ENCODE data around the gene SNX3.
A peak's percentile ranks its signal among the peaks of the same experiment; 100 is the strongest.

Gene SNX3

DNA sequence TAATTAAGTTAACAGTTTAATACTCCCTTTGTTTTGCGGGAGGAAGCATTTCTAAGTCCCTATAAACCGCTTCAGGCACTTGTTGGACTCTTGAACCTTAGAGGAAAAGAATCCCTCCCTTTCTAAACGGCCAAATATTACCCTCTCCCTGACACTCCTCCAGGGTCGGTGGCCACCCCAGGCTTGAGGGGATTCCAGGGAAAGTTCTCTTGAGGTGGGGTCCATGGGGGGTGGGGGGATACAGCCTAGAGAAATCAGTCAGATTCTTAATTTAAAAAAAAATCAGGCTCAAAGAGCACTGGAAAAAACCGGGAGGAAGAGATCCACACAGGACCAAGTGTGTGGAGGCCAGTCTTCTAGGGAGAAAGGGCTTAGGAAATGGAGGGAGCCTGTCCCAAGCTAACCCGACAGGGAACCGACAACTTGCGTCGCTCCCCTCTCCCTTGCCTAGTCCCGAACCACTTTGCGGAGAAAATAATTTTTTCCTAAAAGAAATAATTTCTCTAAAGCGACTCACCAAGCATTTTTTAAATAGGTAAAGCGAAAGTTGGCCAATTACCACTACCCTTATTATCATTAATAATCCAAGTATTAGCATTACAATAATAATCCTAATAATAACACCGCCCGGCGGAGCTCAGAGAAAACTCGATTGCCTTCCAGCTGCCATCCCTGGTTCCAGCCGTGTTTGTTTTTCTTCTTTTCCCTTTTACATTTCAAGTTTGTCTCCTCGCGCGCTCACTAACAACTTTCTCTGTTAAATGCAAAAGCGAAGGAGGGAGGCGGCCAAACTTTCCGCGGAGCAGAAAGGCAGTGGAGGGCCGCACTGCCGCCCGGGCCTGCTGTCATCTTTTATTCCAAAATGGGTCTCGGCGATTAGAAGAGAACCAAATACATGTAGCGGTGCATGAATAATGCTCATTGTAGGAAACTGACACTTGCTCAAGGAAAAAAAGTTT, 90.2 kb downstream of the SNX3 start:
- DNase-seq (ENCODE audit: low spot score), result no peak

DNA sequence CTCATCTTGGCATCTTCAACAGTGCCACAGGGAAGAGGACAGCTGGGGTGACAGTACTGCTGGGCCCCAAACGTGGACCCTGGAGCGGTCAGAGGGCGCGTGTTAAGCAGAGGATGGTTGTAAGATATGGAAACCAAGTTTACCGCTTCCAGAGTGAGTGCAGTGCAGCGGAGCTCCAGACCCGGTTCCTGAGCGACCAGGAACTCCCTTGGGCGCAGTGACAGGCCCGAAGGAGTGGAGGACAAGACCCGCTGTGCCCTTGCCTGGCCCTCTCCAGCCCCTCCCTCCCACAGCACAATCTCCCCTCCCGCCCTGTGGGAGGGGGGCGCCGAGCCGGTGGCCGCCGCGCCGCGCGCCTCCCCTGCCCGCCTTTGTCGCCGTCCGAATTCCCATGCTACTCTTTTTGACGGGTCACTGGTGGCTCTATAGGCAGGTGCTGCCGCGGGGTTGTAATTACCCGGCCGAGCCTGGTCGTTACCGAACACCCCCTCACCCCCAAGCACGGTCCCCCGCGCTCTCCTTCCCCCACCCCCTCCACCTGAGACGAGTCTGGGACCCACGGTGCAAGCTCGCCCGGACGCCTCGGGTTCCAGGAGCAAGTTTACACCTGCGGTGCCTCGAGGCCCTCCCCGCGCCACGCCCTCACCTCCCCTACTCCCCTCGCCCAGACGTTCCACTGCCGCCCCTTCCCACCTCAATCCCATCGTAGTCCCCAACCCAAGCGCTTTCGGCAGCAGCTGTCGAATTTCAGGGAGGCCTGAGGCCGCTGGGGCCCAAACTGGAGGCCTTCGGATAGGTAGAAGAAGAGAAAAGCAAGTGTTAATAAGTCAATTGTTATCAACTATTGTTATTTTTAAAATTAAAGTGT, 91.1 kb downstream of the SNX3 start:
- DNase-seq (ENCODE audit: low spot score), result peak; percentile 28

DNA sequence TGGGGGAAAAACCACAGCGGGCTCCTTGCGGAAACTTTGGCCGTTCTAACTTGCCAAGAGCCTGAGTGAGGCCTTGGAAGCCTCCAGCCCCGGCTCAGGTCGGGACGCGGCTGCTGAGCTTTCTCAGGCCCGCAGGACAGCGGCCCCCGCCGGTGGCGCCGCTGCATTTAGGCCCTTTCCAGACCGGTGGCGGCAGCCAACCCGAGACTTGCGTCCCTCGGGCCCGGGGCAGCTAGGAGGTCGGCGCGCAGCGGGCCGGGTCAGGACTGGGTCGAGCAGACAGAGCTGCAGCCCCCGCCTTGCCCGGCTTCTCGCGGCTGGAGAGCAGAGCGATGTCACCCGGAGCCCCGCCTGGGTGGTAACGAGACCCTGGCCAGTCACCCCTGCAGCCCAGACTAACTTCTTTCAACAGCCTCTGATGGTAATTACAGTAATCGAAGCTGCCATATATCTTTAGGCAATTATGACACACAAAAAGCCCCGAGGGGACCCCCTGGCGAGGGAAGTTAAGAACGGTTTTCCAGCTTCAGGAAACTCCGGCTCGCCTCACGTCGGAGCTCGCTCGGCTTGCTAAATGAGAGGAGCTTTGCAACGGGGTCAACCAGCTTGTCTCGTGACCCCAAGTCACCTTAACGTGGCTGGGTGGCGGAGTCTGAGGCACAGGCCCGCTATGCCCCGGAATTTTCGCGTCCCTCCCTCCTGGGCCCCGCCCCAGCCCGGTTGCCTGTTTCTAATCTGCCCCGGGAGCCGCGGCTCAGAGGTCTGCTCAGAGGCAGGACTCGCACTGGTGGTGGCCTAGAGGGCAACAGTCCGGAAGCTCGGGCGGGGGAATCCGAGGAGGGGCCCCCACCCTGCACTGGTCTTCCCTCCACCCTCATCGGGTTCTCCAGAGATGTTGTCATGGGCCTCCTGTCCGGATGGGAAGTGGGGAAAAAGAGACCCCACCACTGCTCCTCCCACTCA, 92.1 kb downstream of the SNX3 start:
- peak; percentile 73 for DNase-seq (ENCODE audit: low spot score)

DNA sequence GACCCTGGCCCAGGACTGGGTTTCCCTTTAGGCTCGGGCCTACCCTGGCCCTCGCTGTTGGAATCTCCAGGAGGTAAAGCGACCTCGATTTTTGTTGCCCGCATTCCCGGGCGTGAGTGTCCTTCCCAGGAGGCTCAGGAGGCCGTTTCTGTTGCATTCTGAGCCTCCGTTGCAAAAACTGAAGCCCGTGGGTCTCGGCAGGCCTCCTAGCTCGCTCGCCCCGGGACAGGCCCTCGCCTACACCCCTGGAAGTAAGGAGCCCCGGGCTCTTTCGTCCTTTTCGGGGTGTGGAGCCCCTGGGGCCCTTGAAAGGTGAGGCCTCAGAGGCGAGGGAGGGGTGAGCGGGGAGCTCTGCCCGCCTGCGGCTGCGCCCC, 92.8 kb downstream of the SNX3 start:
- DNase-seq (ENCODE audit: low spot score), result peak; percentile 16

DNA sequence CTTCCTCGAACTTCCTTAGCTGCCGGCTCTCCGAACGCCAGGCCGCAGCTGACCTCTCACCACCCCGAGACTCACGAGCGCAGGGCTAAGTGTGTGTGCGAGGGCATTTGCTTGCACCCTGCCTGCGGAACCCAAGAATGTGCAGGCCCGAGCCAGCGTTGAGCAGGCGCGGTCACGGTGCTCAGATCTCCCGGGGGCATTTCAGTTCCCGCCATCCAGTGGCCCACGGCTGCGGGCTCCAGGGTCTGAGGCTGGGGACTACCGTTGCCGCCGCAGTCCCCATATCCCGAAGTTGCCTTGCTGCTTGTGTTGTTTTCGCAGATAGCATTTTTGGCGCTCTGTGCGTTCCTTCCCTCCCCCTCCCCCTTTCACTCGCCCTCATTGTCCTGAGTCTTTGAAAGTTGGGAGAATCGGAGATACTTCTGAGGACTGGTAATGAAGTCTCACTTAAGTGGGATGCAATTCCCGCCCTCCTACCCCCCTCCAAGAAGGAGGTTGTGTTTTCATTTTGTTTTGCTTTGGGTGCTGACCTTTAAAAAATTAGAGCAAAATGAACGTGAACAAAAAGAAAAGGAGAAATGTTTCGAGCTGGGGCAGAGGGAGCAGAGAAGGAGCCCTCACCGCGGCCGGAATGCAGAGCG, 93.3 kb downstream of the SNX3 start:
- peak; percentile 20 for DNase-seq (ENCODE audit: low spot score)

DNA sequence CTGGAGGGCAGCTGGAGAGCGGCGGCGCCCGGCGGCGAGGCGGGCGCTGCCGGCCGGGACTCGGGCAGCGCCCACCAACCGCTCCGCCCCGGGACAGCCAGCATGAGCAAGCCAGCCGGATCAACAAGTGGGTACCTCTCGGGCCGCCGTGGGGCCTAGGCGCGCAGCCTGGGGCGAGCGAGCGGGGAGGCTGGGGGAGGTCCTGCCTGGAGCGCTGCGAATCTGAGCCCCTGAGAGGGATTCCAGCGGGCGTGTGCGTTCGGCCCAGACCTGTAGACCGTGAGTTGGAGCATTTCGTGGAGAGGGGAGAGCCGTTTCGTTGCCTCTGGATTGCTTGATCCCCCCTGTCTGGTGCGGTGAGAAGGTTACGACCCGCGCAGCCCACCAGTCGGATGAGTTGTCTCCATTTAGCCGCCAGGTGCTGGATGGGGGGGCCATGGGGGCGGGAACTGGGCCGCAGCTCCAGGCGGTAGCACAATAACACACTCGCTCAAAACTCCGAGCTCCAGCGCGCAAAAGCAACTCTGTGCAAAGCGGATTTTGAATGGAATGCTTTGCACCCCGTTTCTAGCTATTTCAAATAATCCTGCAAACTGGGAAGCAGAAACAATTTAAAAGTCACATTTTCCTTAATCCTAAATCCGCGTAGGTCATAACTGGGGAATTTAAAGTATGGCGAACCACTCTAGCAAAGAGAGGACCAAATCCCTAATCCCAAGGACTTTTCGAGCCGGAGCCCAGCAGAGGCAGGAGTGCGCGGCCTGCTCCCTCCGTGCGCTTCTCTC, 94.0 kb downstream of the SNX3 start:
- DNase-seq (ENCODE audit: low spot score), result no peak

DNA sequence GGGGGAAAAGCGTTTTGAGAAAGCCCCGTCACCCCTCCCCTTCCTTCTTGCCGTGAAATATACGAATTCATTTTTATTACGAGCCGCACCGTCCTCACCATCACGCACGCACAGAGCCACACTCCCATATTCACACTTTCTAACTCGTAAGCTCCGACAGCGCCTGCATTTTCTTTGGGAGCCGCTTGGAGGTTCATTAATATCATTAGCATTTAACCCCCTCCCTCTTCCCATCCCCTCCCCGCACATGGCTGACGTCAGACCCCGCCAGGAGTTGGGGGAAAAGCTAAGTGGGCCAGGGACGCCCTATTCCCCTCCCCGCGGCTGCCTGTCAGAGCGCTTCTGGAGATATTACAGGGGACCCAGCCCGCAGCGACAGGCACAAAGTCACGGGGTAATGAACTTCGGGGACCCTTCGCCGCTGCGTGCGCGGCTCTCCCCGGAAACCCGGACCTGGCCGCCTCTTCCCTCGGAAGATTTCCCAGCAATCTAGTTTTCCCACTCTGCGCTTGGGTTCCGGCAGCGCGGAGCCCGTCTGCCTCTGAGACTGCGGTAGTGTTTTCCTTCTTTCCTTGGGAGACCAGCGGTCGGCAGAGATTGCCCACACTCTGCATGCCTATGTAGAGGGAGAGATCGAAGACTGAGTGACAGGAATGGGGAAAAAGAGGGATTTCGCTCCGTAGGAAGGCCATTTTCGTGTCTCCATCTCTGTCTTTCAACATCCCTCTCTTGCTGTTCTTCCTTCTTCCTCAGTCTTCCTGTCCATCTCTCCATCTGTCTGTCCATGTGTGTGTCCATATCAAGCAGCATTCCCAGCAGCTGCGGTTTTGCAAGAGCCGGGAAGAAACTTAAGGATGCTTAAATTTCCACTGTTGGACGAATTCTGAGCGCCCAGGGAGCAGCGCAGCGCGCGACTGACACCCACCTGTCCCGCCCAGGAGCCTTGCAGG, 94.9 kb downstream of the SNX3 start, which contains the start of gene NR2E1:
NR2E1 (plus strand) TSS at position 309 of the 950 bp plus-strand sequence. CDS start 744 bp downstream, outside the sequence.
- peak; percentile 29 for DNase-seq (ENCODE audit: low spot score)

DNA sequence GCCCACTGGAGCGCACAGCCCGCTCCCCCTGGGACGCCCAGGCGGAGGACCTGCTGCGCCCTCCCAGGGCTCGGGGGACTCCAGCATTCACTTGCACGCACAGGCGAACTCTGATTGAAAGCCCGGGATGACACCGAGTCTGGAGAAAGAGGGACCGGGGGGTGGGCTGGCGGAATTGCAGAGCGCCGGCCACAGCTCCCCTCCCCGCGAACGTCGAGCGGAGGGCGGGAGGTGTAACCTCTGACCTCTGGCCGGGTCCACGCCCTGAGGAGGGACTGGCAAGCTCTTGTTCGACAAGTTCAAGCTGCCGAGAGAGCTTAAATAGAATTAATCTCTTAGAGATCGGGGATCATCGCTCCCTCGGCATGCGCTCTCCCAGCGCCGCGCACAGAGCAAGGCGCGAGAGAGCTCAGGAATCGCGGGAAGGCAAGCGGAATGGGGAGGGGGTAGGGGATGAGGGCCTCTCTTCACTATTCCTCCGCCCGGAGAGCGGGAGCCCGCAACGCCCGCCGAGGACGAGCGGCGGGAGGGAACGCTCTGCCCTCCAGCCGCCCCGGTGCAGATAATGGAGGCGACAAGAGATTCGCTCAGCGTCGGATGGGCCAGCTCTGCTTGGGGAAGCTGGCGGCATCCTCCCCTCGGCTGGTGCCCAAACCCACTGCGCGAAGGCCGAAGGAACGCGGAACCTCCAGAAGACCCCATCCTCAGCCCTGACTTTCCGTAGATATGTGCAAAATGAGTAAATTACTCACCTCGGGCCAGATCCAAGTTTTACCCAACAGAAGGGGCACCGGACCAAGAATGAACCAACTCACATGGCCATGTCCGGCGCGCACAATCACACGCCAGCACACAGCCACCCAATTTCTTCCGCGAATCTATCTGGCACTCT, 95.8 kb downstream of the SNX3 start:
- DNase-seq (ENCODE audit: low spot score), result no peak

DNA sequence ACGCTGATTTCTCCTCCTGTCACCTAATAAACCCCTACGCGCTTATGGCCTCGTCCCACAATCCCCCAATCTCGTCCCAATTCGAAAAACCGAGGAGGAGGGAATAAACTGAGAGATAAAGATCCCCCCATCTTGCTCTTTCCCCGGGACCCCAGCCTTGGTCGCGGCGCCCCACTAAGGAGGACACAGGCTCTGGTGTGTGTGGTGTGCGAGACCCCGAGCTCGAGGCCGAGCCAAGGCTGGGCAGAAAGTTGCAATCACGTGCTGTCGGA, 96.4 kb downstream of the SNX3 start:
- DNase-seq (ENCODE audit: low spot score), result no peak

DNA sequence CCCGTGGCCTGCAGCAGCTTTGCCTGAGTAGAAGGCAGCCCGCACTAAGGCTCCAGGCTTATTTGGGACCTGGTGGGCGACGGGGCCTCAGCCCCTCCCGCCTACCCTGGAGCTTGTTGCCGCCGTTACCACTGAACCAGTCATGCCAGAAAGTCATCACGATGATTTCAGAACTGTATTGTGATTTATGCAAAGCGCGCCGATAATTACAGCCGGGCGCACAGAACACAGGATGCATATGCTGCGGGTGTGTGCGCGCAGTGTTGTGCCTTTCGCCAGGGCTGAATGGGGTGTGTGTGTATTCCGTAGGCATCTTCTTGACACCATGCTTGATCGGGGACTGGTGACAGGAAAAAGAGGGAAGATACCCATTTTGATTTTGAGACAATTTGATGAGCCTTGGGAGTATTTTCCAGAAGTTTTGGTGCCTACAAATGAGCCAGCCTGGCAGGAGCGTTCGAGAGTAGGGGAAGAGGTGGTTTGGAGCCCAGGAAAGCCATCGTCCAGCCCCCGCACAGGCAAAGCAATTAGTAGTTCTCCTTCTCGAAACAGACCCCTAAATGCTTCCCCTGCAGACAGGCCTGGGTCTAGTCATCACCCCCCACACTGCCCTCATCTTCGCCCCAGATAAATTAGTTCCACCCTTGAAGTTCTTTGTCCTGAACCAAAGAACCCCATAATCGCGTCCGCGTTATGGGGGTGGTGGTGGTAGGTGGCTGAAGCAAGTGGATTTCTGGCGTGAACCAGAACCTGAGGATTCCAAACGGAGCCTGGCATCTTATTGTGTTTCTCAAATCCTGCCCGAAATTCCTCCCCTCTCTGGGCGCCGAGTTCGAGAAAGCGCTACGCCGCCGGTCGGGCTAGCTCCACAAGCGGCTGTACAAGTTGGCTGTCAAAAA, 96.9 kb downstream of the SNX3 start:
- DNase-seq (ENCODE audit: low spot score), result no peak

DNA sequence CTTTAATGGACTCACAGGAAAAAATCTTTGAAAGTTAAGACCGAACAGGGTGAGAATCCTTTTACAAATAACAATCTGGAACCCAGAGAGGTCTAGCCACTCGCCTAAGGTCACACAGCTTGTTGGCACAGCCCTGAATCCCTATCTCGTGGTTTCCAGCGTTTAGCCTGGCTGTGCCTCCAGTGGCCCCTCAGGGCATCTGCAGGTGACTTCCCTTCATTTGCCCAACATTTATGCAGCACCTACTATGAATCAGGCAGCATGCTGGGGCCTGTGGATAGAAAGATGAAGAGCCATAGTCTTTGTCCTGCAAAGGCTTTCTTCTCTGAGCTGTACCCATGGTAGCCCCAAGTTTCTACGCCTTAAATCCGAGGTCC, 97.6 kb downstream of the SNX3 start:
- DNase-seq (ENCODE audit: low spot score), result no peak

DNA sequence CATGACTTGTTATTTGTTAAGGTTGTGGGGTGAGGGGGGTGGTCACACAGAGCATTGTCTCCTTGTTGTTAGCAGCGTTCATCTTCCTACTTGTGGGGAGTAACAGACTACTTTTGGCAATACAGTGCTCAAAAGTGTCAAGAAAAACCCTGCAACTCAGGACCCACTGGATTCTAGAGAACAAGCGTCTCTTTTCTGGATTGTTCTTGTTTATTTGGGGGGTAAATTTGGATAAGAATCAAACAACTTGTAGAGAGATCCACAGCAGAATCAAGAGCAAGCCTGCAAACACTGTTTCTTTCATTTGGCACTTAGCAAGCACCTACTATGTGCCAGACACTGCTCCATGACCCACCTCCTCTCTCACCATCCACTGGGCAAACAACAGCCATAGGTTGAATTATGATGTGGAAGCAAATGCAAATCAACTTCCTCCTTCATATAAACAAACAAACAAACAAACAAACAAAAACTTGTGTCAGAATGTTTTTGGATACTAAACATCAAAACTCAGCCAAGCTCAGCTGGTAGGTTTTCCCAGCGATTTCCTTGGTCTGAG, 99.0 kb downstream of the SNX3 start:
- no peak for DNase-seq (ENCODE audit: low spot score)
